Stimulated activated naive B cell treated with anti-CD40 and anti-IgM and Interleukin-4, amounts not matched to agents 10 μg/mL and 1 μg/mL and 100 μg/mL, for 72 hours (primary cell): ENCODE results near the gene FAM163B.

Source experiments
- ATAC-seq, 2 donors: fragments of 150-1000 bp; cut with Tn5 transposase; replicated peaks; 2 replicates each; pipeline ENCODE4 v1.10.0; 2021; ENCODE audit warnings: moderate library complexity in 1 of 2
- DNase-seq: peaks from one replicate; pipeline ENCODE4 v3.0.0; 2021
- H3K27ac Mint-ChIP-seq: one replicate; pipeline ENCODE4 v1.8.0; 2022; ENCODE audit warnings: mild to moderate bottlenecking, mixed read lengths
- H3K27me3 Mint-ChIP-seq, 2 donors: one replicate each; pipeline ENCODE4 v1.8.0; 2022; ENCODE audit warnings: mixed read lengths in 2 of 2
- H3K36me3 Mint-ChIP-seq, 2 donors: one replicate each; pipeline ENCODE4 v1.8.0; 2022; ENCODE audit warnings: mixed read lengths in 2 of 2, mild to moderate bottlenecking in 1 of 2
- H3K4me1 Mint-ChIP-seq, 2 donors: one replicate each; pipeline ENCODE4 v1.8.0; 2022; ENCODE audit warnings: mixed read lengths in 2 of 2, mild to moderate bottlenecking in 1 of 2
- H3K4me3 Mint-ChIP-seq, 2 donors: one replicate each; pipeline ENCODE4 v1.8.0; 2022; ENCODE audit warnings: mild to moderate bottlenecking in 2 of 2, mixed read lengths in 2 of 2, moderate library complexity in 1 of 2
- H3K9me3 Mint-ChIP-seq, 2 donors: one replicate each; pipeline ENCODE4 v1.8.0; 2022; ENCODE audit warnings: mixed read lengths in 2 of 2, mild to moderate bottlenecking in 1 of 2

FAM163B gene

GRCh38 chr9:133643362-133643755 is 34.2 kb upstream of the FAM163B start:
- ATAC-seq: no peak
- no peaks in the 10 kb centered on the region for H3K4me1 Mint-ChIP-seq
- no peak for DNase-seq
- H3K9me3 Mint-ChIP-seq: no peaks in the 10 kb centered on the region
- peaks cover 30 to 41% of the 10 kb centered on the region in 2 donors for H3K27me3 Mint-ChIP-seq
- H3K36me3 Mint-ChIP-seq: no peaks in the 10 kb centered on the region
- H3K27ac Mint-ChIP-seq: no peak overlapping the region
- no peak overlapping the region for H3K4me3 Mint-ChIP-seq

- H3K4me1 Mint-ChIP-seq: no peaks in the 10 kb centered on the region
- no peak overlapping the region for H3K4me3 Mint-ChIP-seq
- ATAC-seq (no peak), DNase-seq (no peak)
- H3K27ac Mint-ChIP-seq: no peak overlapping the region
- H3K36me3 Mint-ChIP-seq: no peaks in the 10 kb centered on the region
- no peaks in the 10 kb centered on the region for H3K9me3 Mint-ChIP-seq
- peaks cover 26 to 36% of the 10 kb centered on the region in 2 donors for H3K27me3 Mint-ChIP-seq
Measured at GRCh38 chr9:133642708-133643361, 33.6 kb upstream of the FAM163B start.

- ATAC-seq: no peak
- Mint-ChIP-seq H3K4me1 (no peaks in the 10 kb centered on the region), H3K27me3 (peaks cover 23 to 29% of the 10 kb centered on the region in 2 donors), H3K36me3 (no peaks in the 10 kb centered on the region), H3K9me3 (no peaks in the 10 kb centered on the region), H3K4me3 (no peak overlapping the region), H3K27ac (no peak overlapping the region)
- no peak for DNase-seq
Measured at GRCh38 chr9:133641861-133642595, 32.8 kb upstream of the FAM163B start.

GRCh38 chr9:133641396-133641655 is 32.1 kb upstream of the FAM163B start:
- Mint-ChIP-seq H3K4me1 (no peaks in the 10 kb centered on the region), H3K36me3 (no peaks in the 10 kb centered on the region), H3K27ac (no peak overlapping the region), H3K4me3 (no peak overlapping the region), H3K9me3 (no peaks in the 10 kb centered on the region), H3K27me3 (peaks cover 25 to 33% of the 10 kb centered on the region in 2 donors)
- DNase-seq (no peak), ATAC-seq (no peak)

- no peak overlapping the region for H3K4me3 Mint-ChIP-seq
- no peaks in the 10 kb centered on the region for H3K9me3 Mint-ChIP-seq
- DNase-seq (no peak), ATAC-seq (no peak)
- H3K27ac Mint-ChIP-seq: no peak overlapping the region
- peaks cover 26 to 34% of the 10 kb centered on the region in 2 donors for H3K27me3 Mint-ChIP-seq
- H3K36me3 Mint-ChIP-seq: no peaks in the 10 kb centered on the region
- no peaks in the 10 kb centered on the region for H3K4me1 Mint-ChIP-seq
Measured at GRCh38 chr9:133640580-133641395, 31.6 kb upstream of the FAM163B start.

- no peak overlapping the region for H3K27ac Mint-ChIP-seq
- H3K4me3 Mint-ChIP-seq: no peak overlapping the region
- H3K27me3 Mint-ChIP-seq: peaks cover 32 to 40% of the 10 kb centered on the region in 2 donors
- H3K9me3 Mint-ChIP-seq: no peaks in the 10 kb centered on the region
- DNase-seq (no peak), ATAC-seq (no peak)
- no peaks in the 10 kb centered on the region for H3K4me1 Mint-ChIP-seq
- no peaks in the 10 kb centered on the region for H3K36me3 Mint-ChIP-seq
Measured at GRCh38 chr9:133640160-133640559, 31.0 kb upstream of the FAM163B start.

- no peak for DNase-seq
- H3K36me3 Mint-ChIP-seq: no peaks in the 10 kb centered on the region
- H3K4me1 Mint-ChIP-seq: no peaks in the 10 kb centered on the region
- ATAC-seq: no peak
- no peak overlapping the region for H3K4me3 Mint-ChIP-seq
- H3K27me3 Mint-ChIP-seq: peaks cover 37 to 45% of the 10 kb centered on the region in 2 donors
- H3K27ac Mint-ChIP-seq: no peak overlapping the region
- no peaks in the 10 kb centered on the region for H3K9me3 Mint-ChIP-seq
Measured at GRCh38 chr9:133639613-133640012, 30.4 kb upstream of the FAM163B start.

GRCh38 chr9:133638711-133639110 is 29.5 kb upstream of the FAM163B start:
- Mint-ChIP-seq H3K4me1 (no peaks in the 10 kb centered on the region), H3K27ac (no peak overlapping the region), H3K9me3 (no peaks in the 10 kb centered on the region), H3K27me3 (peaks cover 41 to 47% of the 10 kb centered on the region in 2 donors), H3K36me3 (no peaks in the 10 kb centered on the region), H3K4me3 (no peak overlapping the region)
- no peak for DNase-seq
- no peak for ATAC-seq

- Mint-ChIP-seq H3K4me1 (no peaks in the 10 kb centered on the region), H3K4me3 (no peak overlapping the region), H3K9me3 (no peaks in the 10 kb centered on the region), H3K27me3 (peaks cover 44 to 50% of the 10 kb centered on the region in 2 donors), H3K36me3 (no peaks in the 10 kb centered on the region), H3K27ac (no peak overlapping the region)
- no peak for ATAC-seq
- DNase-seq: no peak
Measured at GRCh38 chr9:133638076-133638475, 28.9 kb upstream of the FAM163B start.

GRCh38 chr9:133637451-133638055 is 28.4 kb upstream of the FAM163B start:
- Mint-ChIP-seq H3K27ac (no peak overlapping the region), H3K36me3 (no peaks in the 10 kb centered on the region), H3K4me1 (no peaks in the 10 kb centered on the region), H3K4me3 (no peak overlapping the region), H3K27me3 (peaks cover 44 to 54% of the 10 kb centered on the region in 2 donors), H3K9me3 (no peaks in the 10 kb centered on the region)
- DNase-seq: no peak
- ATAC-seq: no peak

GRCh38 chr9:133636902-133637301 is 27.7 kb upstream of the FAM163B start:
- H3K4me3 Mint-ChIP-seq: no peak overlapping the region
- H3K9me3 Mint-ChIP-seq: no peaks in the 10 kb centered on the region
- DNase-seq (no peak), ATAC-seq (no peak)
- H3K36me3 Mint-ChIP-seq: no peaks in the 10 kb centered on the region
- no peak overlapping the region for H3K27ac Mint-ChIP-seq
- H3K27me3 Mint-ChIP-seq: peaks cover 44 to 58% of the 10 kb centered on the region in 2 donors
- no peaks in the 10 kb centered on the region for H3K4me1 Mint-ChIP-seq

- no peak for ATAC-seq
- Mint-ChIP-seq H3K4me3 (no peak within 1 kb of the TSS), H3K27me3 (peaks cover 38 to 58% of the 10 kb centered on the region in 2 donors), H3K4me1 (no peaks in the 10 kb centered on the region), H3K27ac (no peak within 1 kb of the TSS), H3K36me3 (no peaks in the 10 kb centered on the region), H3K9me3 (no peaks in the 10 kb centered on the region)
- DNase-seq: no peak
Measured at GRCh38 chr9:133635533-133636531, 26.6 kb upstream of the FAM163B start, which contains the start of gene DBH. Gene DBH, plus strand, starts transcription at chr9:133636363. Its CDS starts 9 bp downstream, at chr9:133636372.

- DNase-seq (no peak), ATAC-seq (no peak)
- Mint-ChIP-seq H3K27ac (no peak overlapping the region), H3K9me3 (no peaks in the 10 kb centered on the region), H3K4me3 (no peak overlapping the region), H3K27me3 (peaks cover 35 to 56% of the 10 kb centered on the region in 2 donors), H3K36me3 (no peaks in the 10 kb centered on the region), H3K4me1 (no peaks in the 10 kb centered on the region)
Measured at GRCh38 chr9:133635098-133635497, 25.9 kb upstream of the FAM163B start.
